ENCODE results near the gene SOX5. TPM values are rescaled to one million over a fixed set of nuclear protein-coding genes. Genes with fewer than 3 reads are reported as not detected.
"Not testable (repeated sequence)": the region's sequence is repeated elsewhere in the genome, so short reads cannot be mapped to it uniquely, and the experiment has no call there.

The SOX5 gene
- total RNA-seq, 1 experiment from 2014 or later: 3.1 TPM

GRCh38 chr12:23507785-23508184 lies 441.7 kb downstream of the SOX5 start:
- H3K27me3 Mint-ChIP-seq (ENCODE audit: low read depth): not testable (repeated sequence)

DNA sequence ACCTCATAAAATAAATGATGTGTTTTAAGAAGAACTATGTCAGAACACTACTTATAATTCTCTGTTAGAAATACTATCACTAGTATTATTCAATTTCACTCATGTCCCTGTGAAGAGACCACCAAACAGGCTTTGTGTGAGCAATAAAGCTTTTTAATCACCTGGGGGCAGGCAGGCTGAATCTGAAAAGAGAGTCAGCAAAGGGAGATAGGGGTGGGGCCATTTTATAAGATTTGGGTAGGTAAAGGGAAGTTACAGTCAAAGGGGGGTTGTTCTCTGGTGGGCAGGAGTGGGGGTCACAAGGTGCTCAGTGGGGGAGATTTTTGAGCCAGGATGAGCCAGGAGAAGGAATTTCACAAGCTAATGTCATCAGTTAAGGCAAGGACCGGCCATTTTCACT lies 443.7 kb downstream of the SOX5 start:
- H3K27ac ChIP-seq (ENCODE audit: insufficient read length, low read depth, low read length); H3K23me2 ChIP-seq (ENCODE audit: insufficient read length, low read depth, low read length, poor library complexity, severe bottlenecking); H3K9ac ChIP-seq (ENCODE audit: extremely low read depth, insufficient read length, low read length); H3K4me3 Mint-ChIP-seq; H3K56ac ChIP-seq (ENCODE audit: insufficient read length, low read depth, low read length); H2BK15ac ChIP-seq (ENCODE audit: low read depth, low read length); H3K27me3 Mint-ChIP-seq (ENCODE audit: low read depth); H3K4ac ChIP-seq (ENCODE audit: low read depth, low read length); H2BK5ac ChIP-seq (ENCODE audit: insufficient read length, low read length); H3K23ac ChIP-seq (ENCODE audit: insufficient read length, low read depth, low read length); H2BK20ac ChIP-seq (ENCODE audit: low read depth, low read length, poor library complexity, severe bottlenecking); H3K27ac Mint-ChIP-seq; H2BK120ac ChIP-seq (ENCODE audit: low read depth, low read length, poor library complexity, severe bottlenecking); H3K27me3 ChIP-seq (ENCODE audit: insufficient read depth, low read length); H2AFZ ChIP-seq (ENCODE audit: low read length); H2BK12ac ChIP-seq (ENCODE audit: insufficient read length, low read depth, low read length); H3K18ac ChIP-seq (ENCODE audit: insufficient read length, low read depth, low read length); H3K4me1 ChIP-seq (ENCODE audit: insufficient read depth, low read length); H3K79me1 ChIP-seq (ENCODE audit: insufficient read depth, low read depth, low read length, poor library complexity, severe bottlenecking); H4K8ac ChIP-seq (replicated peaks; ENCODE audit: insufficient read length, low read depth, low read length); H3K9me3 ChIP-seq (ENCODE audit: control insufficient read depth, low read depth, low read length); H3K14ac ChIP-seq (ENCODE audit: insufficient read depth, low read length); H4K5ac ChIP-seq (ENCODE audit: insufficient read length, low read depth, low read length); H3K9me3 Mint-ChIP-seq; H3K79me2 ChIP-seq (ENCODE audit: insufficient read depth, low read length); H4K91ac ChIP-seq (ENCODE audit: insufficient read length, low read depth, low read length); H3K4me2 ChIP-seq (ENCODE audit: insufficient read depth, insufficient read length, low read length); DNase-seq; H4K20me1 ChIP-seq (ENCODE audit: control insufficient read depth, insufficient read depth, insufficient read length); H3T11ph ChIP-seq (ENCODE audit: low read length); H2AK5ac ChIP-seq (ENCODE audit: insufficient read length, low read length): not testable (repeated sequence)
- Mint-ChIP-seq H3K4me1 (peaks cover 30 to 33% of the 10 kb centered on the region in 2 experiments), H3K36me3 (ENCODE audit: insufficient read depth in 1 of 3, low read depth in 3 of 3) (peaks cover 1 to 11% (median 10%) of the 10 kb centered on the region in 3 experiments; a peak in 6 of 7 replicates)
- WGBS (ENCODE audit: extremely low coverage, insufficient read length, low lambda C conversion rate): no CpG with 5 or more reads among the region's 1 CpG

More at GRCh38 chr12:23507785-23508184, 441.7 kb downstream of the SOX5 start:
- H3K79me2 ChIP-seq (ENCODE audit: insufficient read depth, low read length); H3K23me2 ChIP-seq (ENCODE audit: insufficient read length, low read depth, low read length, poor library complexity, severe bottlenecking); H3K56ac ChIP-seq (ENCODE audit: insufficient read length, low read depth, low read length); H3K27me3 ChIP-seq (ENCODE audit: insufficient read depth, low read length); H3T11ph ChIP-seq (ENCODE audit: low read length); H4K8ac ChIP-seq (replicated peaks; ENCODE audit: insufficient read length, low read depth, low read length); H3K18ac ChIP-seq (ENCODE audit: insufficient read length, low read depth, low read length); H3K4me2 ChIP-seq (ENCODE audit: insufficient read depth, insufficient read length, low read length); H3K9ac ChIP-seq (ENCODE audit: extremely low read depth, insufficient read length, low read length); H3K9me3 ChIP-seq (ENCODE audit: control insufficient read depth, low read depth, low read length); H3K4me3 Mint-ChIP-seq; H3K9me3 Mint-ChIP-seq; H2BK12ac ChIP-seq (ENCODE audit: insufficient read length, low read depth, low read length); H3K14ac ChIP-seq (ENCODE audit: insufficient read depth, low read length); H3K4me1 ChIP-seq (ENCODE audit: insufficient read depth, low read length); H4K91ac ChIP-seq (ENCODE audit: insufficient read length, low read depth, low read length); H3K4ac ChIP-seq (ENCODE audit: low read depth, low read length); H2BK15ac ChIP-seq (ENCODE audit: low read depth, low read length); H4K5ac ChIP-seq (ENCODE audit: insufficient read length, low read depth, low read length); H4K20me1 ChIP-seq (ENCODE audit: control insufficient read depth, insufficient read depth, insufficient read length); H3K79me1 ChIP-seq (ENCODE audit: insufficient read depth, low read depth, low read length, poor library complexity, severe bottlenecking); H2AFZ ChIP-seq (ENCODE audit: low read length); H2AK5ac ChIP-seq (ENCODE audit: insufficient read length, low read length); DNase-seq; H3K27ac ChIP-seq (ENCODE audit: insufficient read length, low read depth, low read length); H2BK5ac ChIP-seq (ENCODE audit: insufficient read length, low read length); H2BK120ac ChIP-seq (ENCODE audit: low read depth, low read length, poor library complexity, severe bottlenecking); H3K27ac Mint-ChIP-seq; H3K23ac ChIP-seq (ENCODE audit: insufficient read length, low read depth, low read length); H2BK20ac ChIP-seq (ENCODE audit: low read depth, low read length, poor library complexity, severe bottlenecking): not testable (repeated sequence)
- Mint-ChIP-seq H3K4me1 (peaks cover 28 to 33% of the 10 kb centered on the region in 2 experiments), H3K36me3 (ENCODE audit: insufficient read depth in 1 of 3, low read depth in 3 of 3) (peaks cover 5 to 13% (median 10%) of the 10 kb centered on the region in 3 experiments; a peak in 6 of 7 replicates)
- no CpG with 5 or more reads among the region's 4 CpGs for WGBS (ENCODE audit: extremely low coverage, insufficient read length, low lambda C conversion rate)

Data from H9 (cell line).